NCI-H1417 treated with DMSO at 0.1 percent for 48 hours (cell line): Measurements from ENCODE around the gene TBXAS1.
A peak's percentile ranks its signal among the peaks of the same experiment; 100 is the strongest.
"Not testable (repeated sequence)": the region's sequence is repeated elsewhere in the genome, so short reads cannot be mapped to it uniquely, and the experiment has no call there.

Experiments used
- DNase-seq: peaks from one replicate; lab custom pipeline; 2025; lab: John Stamatoyannopoulos, UW

Gene TBXAS1

GRCh38 chr7:139893461-139893860 is 64.4 kb downstream of the TBXAS1 start:
- no peak for DNase-seq

DNA sequence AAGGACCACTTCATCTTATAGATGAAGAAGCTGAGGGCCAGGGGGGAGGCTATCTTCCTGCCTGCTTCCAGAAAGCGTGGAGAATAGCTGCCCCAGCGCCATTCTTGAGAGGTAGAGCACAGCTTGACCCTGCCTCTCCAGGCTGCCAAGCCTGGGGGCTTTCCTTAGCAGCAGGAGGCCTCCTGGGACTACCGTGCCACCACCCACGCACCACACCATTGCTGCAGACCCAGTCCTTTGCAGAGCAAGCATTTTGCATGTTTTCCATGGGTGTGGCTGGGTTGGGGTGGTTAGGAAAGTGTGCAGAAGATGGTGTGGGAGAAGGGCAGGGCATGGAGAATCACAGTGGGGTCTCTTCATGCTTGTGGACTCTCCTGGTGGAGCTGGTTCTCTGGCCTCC is 64.9 kb downstream of the TBXAS1 start:
- no peak for DNase-seq

DNA sequence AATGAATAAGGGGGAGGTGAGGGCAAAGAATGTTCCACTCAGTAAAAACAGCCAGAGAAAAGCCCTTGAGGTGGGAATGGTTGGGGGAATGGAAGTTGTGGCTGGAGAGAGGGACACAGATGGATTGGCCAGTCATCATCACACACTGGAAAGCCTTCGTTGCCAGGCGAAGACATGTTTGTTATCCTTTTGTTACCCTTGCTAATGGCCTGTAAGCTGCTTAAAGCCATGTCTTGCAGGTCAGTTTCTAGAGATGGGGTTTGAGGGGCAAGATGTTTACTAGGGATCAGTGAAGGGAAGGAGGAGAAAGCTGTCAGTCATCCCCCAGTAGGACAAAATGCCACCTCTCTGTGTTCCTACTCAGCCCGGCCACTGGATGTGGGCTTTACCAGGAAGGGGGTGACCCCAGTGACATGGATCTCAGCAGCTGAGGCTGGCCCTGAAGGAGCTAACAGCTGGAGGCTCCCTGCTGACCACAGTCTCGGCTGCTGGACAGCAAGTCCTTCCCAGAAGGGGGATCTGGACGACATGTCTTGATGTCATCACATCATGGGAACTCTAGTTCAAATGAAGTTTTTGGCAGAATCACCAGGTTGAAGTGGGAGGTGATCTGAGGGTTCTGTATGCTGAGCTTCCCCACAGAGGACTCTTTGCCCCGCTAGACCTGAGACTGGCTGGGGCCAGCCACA is 66.2 kb downstream of the TBXAS1 start:
- DNase-seq = no peak

- no peak for DNase-seq
Observed at GRCh38 chr7:139896288-139896687, 67.2 kb downstream of the TBXAS1 start.

DNA sequence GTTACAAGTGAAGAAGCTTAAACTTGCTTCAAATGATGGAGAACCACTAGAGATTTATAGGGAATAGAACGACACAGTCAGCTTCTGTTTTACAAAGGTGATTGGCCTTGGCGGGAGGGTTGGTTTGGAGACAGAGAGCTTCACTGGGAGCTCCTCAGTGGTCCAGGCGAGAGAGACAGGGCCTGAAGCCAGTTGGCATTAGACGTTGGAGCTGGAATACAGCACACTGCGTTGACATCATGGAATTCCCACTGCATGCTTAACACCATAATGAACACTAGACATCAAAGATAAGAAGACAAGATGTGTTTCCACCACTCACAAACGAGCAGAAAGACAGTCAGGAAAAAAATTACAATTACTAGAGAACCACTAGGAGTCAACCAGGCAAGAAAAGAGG is 67.8 kb downstream of the TBXAS1 start:
- DNase-seq = no peak

GRCh38 chr7:139897422-139898090 is 68.5 kb downstream of the TBXAS1 start:
- no peak for DNase-seq

DNA sequence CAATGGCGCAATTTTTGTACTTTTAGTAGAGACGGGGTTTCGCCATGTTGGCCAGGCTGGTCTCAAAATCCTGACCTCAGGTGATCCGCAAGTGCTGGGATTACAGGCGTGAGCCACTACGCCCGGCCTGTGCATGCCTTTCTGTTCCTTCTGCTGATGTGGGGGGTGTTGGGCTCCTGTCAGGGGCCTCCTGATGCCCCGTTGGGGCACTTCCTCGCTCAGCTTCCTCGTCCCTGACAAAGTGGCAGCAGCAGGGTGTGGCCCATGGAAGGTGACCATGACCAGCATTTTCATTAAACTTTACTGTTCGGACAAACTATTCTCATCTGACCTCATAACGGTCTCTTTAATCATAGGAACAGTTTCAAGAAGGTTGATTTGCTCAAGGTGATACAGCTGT is 69.4 kb downstream of the TBXAS1 start:
- DNase-seq = no peak

DNA sequence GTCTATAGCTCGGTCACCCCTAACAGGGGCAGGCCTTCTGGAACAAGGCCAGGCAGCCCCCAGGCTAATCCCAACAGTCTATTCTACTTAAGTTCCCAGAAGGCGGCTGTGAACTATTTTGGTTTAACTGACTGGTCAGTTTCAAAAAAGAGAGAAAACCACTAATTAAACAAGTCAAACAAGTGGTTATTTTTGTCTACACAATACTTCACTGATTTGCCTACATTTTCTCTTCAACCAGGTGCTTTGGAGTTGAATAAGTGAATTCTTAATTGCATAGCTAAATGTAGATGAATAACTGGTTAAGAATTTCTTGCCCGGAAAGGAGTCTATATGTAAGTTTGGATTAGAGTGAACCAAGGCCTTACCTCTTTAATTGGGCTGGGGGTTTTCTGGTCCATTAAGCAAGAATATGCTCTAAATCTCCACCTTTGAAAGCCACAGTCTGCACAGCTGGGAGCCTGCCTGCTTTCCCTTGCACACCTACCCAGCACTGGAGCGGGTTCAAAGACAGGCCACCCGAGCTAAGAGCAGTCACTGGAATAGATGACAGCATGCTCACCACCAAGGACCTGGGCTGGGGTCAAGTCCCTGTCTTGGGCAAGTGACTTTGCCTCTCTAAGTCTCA is 70.4 kb downstream of the TBXAS1 start:
- no peak for DNase-seq

DNA sequence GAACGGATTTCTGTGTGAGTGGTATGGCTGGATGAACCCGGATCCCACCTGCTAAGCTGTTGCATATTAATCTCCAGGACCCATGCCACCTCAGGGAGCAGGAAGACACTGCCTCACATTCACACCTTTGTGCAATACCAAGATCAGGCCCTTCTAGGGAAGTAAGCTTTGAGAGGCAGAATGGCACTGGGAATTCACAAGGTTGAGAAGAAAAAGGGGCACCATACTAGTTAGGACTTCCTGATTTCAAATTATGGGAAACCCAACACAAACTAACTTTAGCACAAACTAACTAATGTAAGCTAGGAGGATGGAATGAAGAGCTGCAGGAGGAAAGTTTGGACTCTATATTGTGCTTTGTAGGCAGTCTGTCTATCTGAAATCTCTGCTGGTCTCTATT is 71.3 kb downstream of the TBXAS1 start:
- no peak for DNase-seq

DNA sequence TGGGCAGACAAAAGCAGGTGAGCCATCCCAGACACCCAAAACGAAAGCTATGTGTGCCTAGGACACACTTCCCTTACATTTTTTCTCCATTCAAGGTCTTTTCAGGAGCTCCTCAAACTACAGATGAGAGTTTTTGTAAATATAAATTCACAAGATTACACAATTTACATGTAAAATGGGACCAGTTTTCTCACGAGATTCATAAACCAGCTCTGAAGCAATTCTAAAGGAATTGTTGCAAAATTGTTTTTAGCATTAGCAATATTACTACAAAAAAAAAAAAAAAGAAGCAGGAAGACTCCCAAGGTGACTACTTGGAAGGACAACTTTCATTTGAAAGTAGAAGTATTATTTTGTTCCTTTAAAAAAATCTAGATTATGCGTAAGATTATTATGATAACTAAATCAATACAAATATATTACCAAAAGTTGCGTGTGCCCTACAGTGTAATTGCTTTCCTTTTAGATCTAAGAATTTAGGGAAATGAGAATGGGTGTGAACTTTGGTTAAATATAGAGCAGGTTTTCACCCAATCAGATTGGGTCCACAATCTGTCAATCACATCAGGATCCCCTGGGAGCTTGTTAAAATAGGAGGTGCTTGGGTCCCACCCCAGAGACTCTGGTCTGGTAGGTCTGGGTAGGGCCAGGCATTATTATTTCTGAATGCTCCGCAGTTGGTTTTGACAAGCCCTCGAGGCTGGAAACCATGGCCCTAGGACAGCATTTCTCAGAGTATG is 72.2 kb downstream of the TBXAS1 start:
- no peak for DNase-seq

DNA sequence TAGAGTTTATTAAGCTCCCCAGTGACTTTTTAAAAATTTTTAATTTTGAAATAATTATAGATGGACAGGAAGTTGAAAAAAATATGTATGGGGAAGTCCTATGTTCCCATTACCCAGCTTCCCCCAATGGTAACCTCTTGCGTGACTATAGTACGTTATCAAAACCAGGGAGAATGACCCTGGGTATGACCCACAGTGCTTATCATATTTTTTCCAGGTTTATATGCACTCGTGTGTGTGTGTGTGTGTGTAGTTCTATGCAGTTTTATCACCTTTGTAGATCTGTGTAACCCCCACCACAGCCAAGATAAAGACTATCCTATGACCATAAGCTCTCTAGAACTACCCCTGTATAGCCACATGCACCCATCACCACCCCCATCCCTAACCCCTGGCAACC is 72.8 kb downstream of the TBXAS1 start:
- no peak for DNase-seq

GRCh38 chr7:139902436-139903102 is 73.5 kb downstream of the TBXAS1 start:
- DNase-seq = no peak

GRCh38 chr7:139903103-139903477 is 74.0 kb downstream of the TBXAS1 start:
- not testable (repeated sequence) for DNase-seq

DNA sequence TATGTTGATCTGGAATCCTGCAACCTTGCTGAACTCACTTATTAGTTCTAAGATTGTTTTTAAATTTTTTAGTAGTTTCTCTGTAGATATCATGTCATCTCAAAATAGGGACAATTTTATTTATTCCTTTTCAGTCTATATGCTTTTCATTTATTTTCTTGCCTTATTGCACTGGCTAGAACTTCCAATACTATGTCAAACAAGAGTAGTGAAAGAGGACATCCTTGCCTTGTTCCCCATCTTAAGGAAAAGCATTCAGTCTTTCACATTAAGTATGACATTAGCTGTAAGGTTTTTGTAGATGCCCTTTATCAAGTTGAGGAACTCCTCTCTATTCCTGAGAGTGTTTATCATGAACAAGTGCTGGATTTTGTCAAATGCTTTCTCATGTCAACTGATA is 77.8 kb downstream of the TBXAS1 start:
- DNase-seq = no peak

GRCh38 chr7:139908792-139909191 is 79.7 kb downstream of the TBXAS1 start:
- no peak for DNase-seq

DNA sequence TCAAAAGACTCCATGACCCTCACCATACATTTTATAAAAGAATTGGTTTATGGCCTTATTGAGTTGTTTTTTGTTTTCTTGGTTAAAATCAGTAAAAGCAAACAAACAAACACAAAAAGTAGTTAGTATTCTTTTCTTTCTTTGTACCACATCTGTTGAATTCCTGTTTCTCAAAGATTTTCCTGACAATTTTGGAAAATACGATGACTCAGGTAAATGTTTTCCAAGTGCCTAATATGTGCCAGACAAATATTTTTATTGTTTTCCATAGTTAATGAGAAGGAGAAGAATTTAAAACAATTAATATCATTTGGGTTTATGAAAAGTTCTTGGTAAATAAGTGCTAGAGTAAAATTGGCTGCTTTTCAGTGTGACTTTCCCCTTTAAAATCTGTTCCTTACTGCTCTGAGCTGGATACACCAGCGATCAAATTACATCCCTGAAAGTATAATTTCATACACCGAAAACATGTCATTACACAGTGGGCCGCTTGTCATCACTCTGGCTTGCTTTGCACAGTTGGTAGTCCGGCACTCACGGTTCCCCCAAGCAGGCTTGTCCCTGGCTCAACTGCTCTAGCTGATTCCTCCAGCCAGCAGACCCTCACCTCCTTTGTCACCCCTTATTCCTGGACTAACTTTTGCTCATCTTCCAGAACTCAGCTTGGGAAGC is 80.5 kb downstream of the TBXAS1 start:
- DNase-seq = peak; percentile 72

- DNase-seq = no peak
Observed at GRCh38 chr7:139913021-139913844, 84.2 kb downstream of the TBXAS1 start.

- no peak for DNase-seq
Observed at GRCh38 chr7:139913845-139914135, 84.7 kb downstream of the TBXAS1 start.

DNA sequence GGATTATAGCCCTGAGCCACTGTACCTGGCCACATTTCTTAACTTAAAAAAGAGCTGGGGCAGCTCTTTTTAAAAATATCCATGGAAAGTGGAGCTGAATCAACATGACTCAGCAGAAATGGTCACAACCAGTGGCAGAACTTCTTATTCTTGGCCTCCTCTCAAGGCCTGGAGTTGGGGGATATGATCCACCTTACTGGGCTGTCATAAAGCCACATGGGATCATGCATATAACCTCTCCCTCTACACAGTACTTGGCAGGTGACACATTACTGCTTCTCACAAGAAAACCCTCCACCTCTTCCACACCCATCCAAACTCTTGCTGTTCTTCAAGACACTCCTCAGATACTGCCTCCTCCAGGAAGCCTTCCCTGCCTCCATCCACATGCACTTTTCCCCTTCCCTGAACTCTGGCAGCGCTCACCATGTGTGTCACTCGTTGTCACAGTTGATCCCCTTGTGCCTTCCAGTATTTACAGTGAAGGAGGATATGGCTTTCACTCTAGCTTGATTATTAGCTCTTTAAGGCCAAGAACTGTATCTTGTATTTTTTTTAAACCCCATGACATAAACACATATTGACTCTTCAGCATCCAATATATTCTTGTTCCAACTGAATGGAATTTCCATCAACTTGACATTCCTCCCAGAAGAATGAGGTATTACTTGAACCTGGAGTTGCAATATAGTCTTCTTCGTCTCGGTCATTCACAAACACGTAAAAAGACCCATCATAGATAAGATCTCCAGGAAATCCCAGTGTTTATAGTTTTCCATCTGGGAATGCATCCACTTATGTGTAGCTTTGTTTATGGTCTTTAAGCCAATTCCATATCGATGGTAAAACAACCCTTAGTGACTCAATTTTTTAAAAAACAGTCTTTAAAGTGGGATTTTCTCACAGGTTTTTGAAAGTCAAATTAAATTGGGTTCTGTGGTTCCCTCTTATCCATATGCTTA is 85.5 kb downstream of the TBXAS1 start:
- no peak for DNase-seq
